Measurements from ENCODE around the gene NR2C2. TPM values are rescaled to one million over a fixed set of nuclear protein-coding genes. Genes with fewer than 3 reads are reported as not detected.

The NR2C2 gene
- total and polyA plus RNA-seq, 9 of the 15 experiments (the other 6 are each of a cell fraction or from before 2014, with no cell fraction given): 6.1 to 33.0 (median 14.6) TPM

- TF ChIP-seq ZBTB40 (IDR thresholded peaks at IDR 0.05) (0 out of 2 replicates have a peak, but pooled peaks have one; percentile 23), ZBTB40 (CRISPR knock-in tag; IDR thresholded peaks at IDR 0.05) (no peak), MAX (CRISPR knock-in tag; IDR thresholded peaks at IDR 0.05) (no peak)
Measured at GRCh38 chr3:14949126-14949525, 1.7 kb downstream of the NR2C2 start (continued).
